GM13976 (cell line): Measurements from ENCODE around the gene UNC5A.

Experiments
- DNase-seq: peaks from one replicate; pipeline ENCODE4 v3.0.0; 2012; ENCODE audit warnings: low spot score
- in situ Hi-C: fragments of 300-500 bp; cut with MboI; formaldehyde crosslinking; loops from one replicate; pipeline ENCODE4 v1.12.0; 2022; ENCODE audit warnings: low sequenced_read_pairs, mixed read lengths, inconsistent platforms; ENCODE audit not compliant: unreplicated experiment
- TF ChIP-seq, protein P1 (sequence below): IDR thresholded peaks from 2 replicates; pipeline ENCODE4 v1.5.1; 2012; ENCODE audit warnings: borderline replicate concordance, mild to moderate bottlenecking; ENCODE audit not compliant: insufficient read depth; ENCODE audit errors: extremely low read depth, missing control alignments, control extremely low read depth

Gene UNC5A

DNA sequence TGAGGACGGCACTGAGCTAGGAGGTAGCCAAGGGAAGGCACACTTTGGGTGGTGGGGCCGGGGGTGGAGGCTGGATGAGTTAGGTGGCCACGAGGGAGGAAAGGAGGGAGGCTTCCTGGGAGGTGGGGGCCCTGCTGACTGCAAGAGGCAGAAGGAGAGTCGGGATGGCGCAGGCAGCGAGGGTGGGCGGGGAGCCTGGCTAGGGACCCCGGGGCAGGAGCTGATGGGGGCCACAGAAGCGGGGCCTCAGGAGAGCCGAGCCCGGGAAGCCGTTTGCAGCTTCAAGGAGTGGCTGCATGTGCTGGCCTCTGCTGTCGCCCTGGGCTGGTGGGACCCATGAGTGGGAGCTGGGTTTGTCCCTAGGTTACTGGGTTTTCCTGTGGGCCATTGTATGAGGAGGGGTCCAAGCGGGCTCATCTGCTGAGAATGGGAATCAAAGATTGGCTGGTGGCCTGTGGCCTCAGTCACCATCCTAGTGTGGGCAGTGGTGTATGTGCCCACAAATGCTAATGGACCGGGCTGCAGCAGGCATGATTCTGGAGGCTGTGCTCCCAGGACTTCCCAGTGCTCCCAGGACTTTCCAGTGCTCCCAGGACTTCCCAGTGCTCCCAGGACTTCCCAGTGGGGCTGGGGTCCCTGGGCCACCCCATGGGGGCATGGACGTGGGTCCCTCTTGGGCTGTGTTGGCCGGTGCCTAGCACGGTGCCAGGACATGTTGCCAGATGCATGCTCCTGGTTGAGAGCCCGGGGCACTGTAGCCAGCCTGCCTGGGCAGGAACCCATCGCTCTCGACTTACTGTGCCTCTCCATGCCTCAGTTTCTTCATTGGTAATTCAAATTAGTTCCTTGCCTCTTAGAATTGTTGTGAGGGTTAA, 40.2 kb downstream of the UNC5A start:
- in situ Hi-C loops = no loop called here
- DNase-seq = no peak
- TF ChIP-seq, protein P1, sequence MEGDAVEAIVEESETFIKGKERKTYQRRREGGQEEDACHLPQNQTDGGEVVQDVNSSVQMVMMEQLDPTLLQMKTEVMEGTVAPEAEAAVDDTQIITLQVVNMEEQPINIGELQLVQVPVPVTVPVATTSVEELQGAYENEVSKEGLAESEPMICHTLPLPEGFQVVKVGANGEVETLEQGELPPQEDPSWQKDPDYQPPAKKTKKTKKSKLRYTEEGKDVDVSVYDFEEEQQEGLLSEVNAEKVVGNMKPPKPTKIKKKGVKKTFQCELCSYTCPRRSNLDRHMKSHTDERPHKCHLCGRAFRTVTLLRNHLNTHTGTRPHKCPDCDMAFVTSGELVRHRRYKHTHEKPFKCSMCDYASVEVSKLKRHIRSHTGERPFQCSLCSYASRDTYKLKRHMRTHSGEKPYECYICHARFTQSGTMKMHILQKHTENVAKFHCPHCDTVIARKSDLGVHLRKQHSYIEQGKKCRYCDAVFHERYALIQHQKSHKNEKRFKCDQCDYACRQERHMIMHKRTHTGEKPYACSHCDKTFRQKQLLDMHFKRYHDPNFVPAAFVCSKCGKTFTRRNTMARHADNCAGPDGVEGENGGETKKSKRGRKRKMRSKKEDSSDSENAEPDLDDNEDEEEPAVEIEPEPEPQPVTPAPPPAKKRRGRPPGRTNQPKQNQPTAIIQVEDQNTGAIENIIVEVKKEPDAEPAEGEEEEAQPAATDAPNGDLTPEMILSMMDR = no peak

DNA sequence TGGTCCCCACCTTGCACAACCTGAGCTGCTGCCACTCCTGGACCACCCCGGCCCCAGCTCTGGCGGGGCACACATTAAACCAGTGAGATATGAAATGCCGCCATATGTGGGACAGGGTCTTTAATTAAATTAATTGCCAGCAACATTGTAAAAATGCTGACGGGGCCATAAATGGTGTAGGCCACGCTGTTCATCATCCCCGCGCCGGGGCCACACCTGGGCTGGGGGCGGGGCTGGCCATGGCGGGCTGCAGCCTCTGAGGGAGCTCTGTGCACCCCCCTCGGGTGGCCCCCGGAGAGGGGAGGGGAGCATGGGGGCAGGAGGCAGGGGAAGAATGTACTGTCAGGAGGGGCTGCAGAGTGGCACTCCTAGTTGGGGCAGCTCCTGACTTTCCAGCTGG, 41.0 kb downstream of the UNC5A start:
- no peak for DNase-seq
- in situ Hi-C loops = no loop called here
- TF ChIP-seq, protein P1 = no peak

DNA sequence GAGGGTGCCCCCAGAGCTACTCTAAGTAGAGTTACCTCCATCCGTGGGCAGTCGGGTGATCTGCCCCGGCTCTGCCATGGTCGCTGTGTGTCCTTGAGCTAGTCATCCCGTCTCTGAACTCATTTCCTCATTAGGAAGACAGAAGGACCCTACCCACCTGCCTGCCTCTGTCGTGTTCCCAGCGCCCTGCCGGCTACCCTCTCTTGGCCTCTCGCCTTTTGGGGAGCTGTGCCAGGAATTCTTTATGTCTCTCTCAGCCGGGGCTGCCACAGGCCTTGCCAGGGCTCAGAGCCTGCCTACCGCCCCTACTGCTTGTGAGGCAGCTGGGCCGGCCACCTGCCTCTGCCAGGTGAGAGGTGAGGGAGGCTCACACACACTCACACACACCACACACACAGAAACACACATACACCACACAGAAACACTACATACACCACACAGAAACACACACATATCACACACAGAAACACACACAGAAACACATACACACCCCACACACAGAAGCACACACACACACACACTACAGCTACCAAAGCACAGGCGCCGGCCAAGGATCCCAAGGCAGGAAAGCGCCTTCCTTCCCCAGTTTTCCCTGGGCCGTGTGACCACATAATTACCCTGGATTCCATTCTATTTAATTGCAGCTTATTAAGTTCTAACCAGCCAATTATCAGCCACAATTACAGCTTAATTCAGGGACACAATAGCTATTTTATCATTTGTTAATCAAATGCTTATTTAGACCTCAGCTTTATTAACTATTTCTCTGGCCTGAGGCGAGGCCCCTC, 41.7 kb downstream of the UNC5A start:
- TF ChIP-seq, protein P1 = no peak
- DNase-seq = no peak
- in situ Hi-C loops = no loop called here

DNA sequence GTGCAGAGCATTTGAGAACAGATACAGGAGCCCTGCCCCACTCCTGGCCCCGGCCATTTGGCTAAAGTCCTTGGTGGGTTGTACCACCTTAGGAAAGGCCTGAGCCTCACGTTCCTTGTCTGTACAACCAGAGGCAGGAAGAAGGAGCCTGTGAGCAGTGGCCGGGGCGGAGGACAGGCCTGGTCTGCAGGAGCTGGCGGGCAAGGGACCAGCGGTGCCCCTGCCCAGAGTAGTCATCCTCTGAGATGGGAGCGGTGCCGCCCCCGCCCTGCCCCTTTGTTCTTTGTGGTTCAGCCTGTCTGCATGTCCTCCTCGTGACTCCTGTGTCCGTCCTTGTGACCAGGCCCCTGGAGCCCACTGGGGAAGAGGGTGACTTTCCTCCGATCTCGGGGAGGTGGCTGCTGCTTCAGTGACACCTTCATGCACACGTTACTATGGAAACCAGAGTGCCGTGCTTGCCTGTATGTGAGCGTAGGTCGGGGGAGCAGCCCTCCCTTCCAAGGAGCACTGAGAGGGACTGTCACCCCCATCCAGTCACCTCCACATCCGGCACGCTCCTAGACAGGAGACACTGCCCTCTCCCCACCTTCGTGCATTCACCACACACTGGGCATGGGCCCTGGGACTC, 42.9 kb downstream of the UNC5A start:
- TF ChIP-seq, protein P1 = no peak
- no peak for DNase-seq
- in situ Hi-C loops = no loop called here

DNA sequence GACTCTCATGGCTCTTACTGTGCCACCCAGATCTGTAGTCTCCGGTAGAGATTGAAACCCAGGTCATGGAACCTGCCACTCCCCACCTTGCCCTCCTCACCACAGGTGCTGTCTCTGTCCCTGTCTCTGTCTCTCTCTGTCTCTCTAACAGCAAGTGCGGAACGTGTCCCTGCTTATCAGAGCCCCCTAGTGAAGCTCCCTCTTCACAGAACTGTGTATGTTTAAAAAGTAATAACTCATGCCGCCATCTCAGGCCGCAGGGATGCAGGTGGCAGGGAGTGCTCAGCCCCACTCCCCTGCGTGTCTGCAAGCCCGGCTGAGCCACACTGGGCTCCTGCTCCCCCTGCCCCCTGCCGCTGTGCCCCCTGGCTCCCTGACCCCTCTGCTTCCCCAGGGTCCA, 43.8 kb downstream of the UNC5A start:
- in situ Hi-C loops = no loop called here
- DNase-seq = no peak
- TF ChIP-seq, protein P1 = no peak

DNA sequence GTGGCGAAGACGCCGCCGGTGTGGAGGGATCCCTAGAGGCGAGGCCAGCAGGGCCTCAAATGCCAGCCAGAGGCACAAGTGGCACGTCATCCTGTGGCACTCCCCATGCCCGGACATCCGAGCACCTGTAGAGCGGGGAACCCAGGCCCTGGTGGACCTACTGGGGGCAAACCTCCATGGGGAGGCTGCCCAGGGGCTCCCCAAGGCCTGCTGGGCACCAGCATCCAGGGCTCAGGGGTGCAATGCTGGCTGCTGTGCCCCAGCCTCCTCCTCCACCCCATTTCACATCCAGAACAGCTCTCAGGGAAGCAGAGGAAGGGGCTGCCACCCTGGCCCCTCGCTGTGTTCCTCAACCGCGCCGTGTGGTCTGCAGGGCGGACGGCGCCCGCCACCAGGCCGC, 45.2 kb downstream of the UNC5A start:
- TF ChIP-seq, protein P1 = no peak
- in situ Hi-C loops = no loop called here
- DNase-seq = no peak
